B cell (primary cell): ENCODE data around the gene CCDC107. TPM values are rescaled to one million over a fixed set of nuclear protein-coding genes. Genes with fewer than 3 reads are reported as not detected.

Source experiments
- ATAC-seq: fragments of 200-7000 bp; cut with Tn5 transposase; one replicate; pipeline ENCODE4 v1.10.0; 2021; ENCODE audit warnings: low read depth, mild to moderate bottlenecking, moderate number of reproducible peaks, moderate library complexity
- CTCF ChIA-PET: fragments of 350-600 bp; sonication (Branson Sonifier 250); formaldehyde crosslinking; loops from one replicate; lab custom pipeline; 2021; ENCODE audit warnings: antibody characterized with exemption, inconsistent platforms; lab: Charles Lee
- POLR2A ChIA-PET: fragments of 350-600 bp; sonication (Branson Sonifier 250); formaldehyde crosslinking; loops from one replicate; lab custom pipeline; 2021; ENCODE audit warnings: antibody characterized with exemption; lab: Charles Lee
- DNase-seq: peaks from one replicate; pipeline ENCODE4 v3.0.0; 2013
- H2AFZ ChIP-seq: 2 replicates; pipeline ENCODE4 v1.6.1; 2012; ENCODE audit warnings: mild to moderate bottlenecking, low read depth, low read length; ENCODE audit not compliant: insufficient read depth, poor library complexity, severe bottlenecking
- H3K27ac ChIP-seq, 2 donors: 1 replicate in 1 of 2; 2 replicates in 1 of 2; pipeline ENCODE4 v1.5.1; 2012 to 2013; ENCODE audit warnings: low read length in 2 of 2, mild to moderate bottlenecking in 2 of 2, moderate library complexity in 1 of 2
- H3K27me3 ChIP-seq, 4 experiments: fragments of 200-600 bp in 1 of 4; sonication (generic) in 1 of 4; replicated peaks in 1 of 4; 1 replicate in 2 of 4; 2 replicates in 2 of 4; pipeline versions ENCODE4 v1.6.1 to v1.7.0; 2013 to 2016; ENCODE audit warnings: low read length in 3 of 4, mild to moderate bottlenecking in 2 of 4, mixed read lengths in 1 of 4, moderate library complexity in 1 of 4; ENCODE audit not compliant: insufficient read depth in 4 of 4, control insufficient read depth in 3 of 4; ENCODE audit errors: control extremely low read depth in 1 of 4
- H3K36me3 ChIP-seq, 2 experiments: replicated peaks in 1 of 2; 1 replicate in 1 of 2; 2 replicates in 1 of 2; pipeline versions ENCODE4 v1.6.1 to v1.7.1; 2013; ENCODE audit warnings: low read length in 1 of 2; ENCODE audit not compliant: insufficient read depth in 2 of 2, control insufficient read depth in 1 of 2; ENCODE audit errors: control extremely low read depth in 1 of 2, extremely low read depth in 1 of 2
- H3K4me1 ChIP-seq, 2 donors: fragments of 200-600 bp in 1 of 2; sonication (generic) in 1 of 2; 1 replicate in 1 of 2; 2 replicates in 1 of 2; pipeline versions ENCODE4 v1.5.1 to v1.6.1; 2013 to 2017; ENCODE audit warnings: low read length in 2 of 2; ENCODE audit not compliant: control insufficient read depth in 2 of 2, insufficient read depth in 2 of 2
- H3K4me2 ChIP-seq: replicated peaks from 2 replicates; pipeline ENCODE3; 2012; ENCODE audit warnings: mild to moderate bottlenecking, low read depth, low read length; ENCODE audit not compliant: poor library complexity, severe bottlenecking
- H3K4me3 ChIP-seq, 5 experiments: fragments of 200-600 bp in 1 of 5; sonication (generic) in 1 of 5; 1 replicate in 3 of 5; 2 replicates in 2 of 5; pipeline versions ENCODE4 v1.5.1 to v1.7.0; 2011 to 2016; ENCODE audit warnings: low read length in 4 of 5, mild to moderate bottlenecking in 4 of 5, low read depth in 2 of 5, control low read depth in 1 of 5, moderate library complexity in 1 of 5; ENCODE audit not compliant: insufficient read depth in 1 of 5; ENCODE audit errors: control extremely low read depth in 1 of 5, extremely low read depth in 1 of 5
- H3K79me2 ChIP-seq: fragments of 200-600 bp; sonication (generic); one replicate; pipeline ENCODE4 v1.6.0; 2016; ENCODE audit warnings: low read length; ENCODE audit not compliant: control insufficient read depth, insufficient read depth
- H3K9ac ChIP-seq: fragments of 200-600 bp; sonication (generic); 2 replicates; pipeline ENCODE4 v1.6.1; 2017; ENCODE audit warnings: mild to moderate bottlenecking, low read length, moderate library complexity
- H3K9me3 ChIP-seq, 3 donors: one replicate each; pipeline versions ENCODE4 v1.6.1 to v1.7.1; 2013; ENCODE audit warnings: low read length in 2 of 3; ENCODE audit not compliant: control insufficient read depth in 2 of 3, insufficient read depth in 1 of 3; ENCODE audit errors: control extremely low read depth in 1 of 3
- H4K20me1 ChIP-seq: 2 replicates; pipeline ENCODE4 v1.6.0; 2012; ENCODE audit warnings: mild to moderate bottlenecking, low read length; ENCODE audit not compliant: insufficient read depth, control insufficient read depth, poor library complexity, severe bottlenecking
- H3K27ac Mint-ChIP-seq: one replicate; pipeline ENCODE4 v1.8.0; 2021; ENCODE audit warnings: mixed read lengths
- H3K27me3 Mint-ChIP-seq: one replicate; pipeline ENCODE4 v1.8.0; 2021; ENCODE audit warnings: mixed read lengths
- H3K4me1 Mint-ChIP-seq: one replicate; pipeline ENCODE4 v1.8.0; 2021; ENCODE audit warnings: mixed read lengths
- H3K4me3 Mint-ChIP-seq: one replicate; pipeline ENCODE4 v1.8.0; 2021; ENCODE audit warnings: mixed read lengths
- H3K9me3 Mint-ChIP-seq: one replicate; pipeline ENCODE4 v1.8.0; 2022; ENCODE audit warnings: mixed read lengths; ENCODE audit not compliant: insufficient read depth
- EZH2 ChIP-seq: IDR thresholded peaks from 2 replicates; pipeline ENCODE4 v1.6.1; 2012; ENCODE audit warnings: borderline replicate concordance, low read depth, mild to moderate bottlenecking, moderate library complexity, low read length; ENCODE audit not compliant: insufficient read depth, poor library complexity, severe bottlenecking
- WGBS: methylation state at CpG from one replicate; pipeline ENCODE4 v1.1.5; 2013; ENCODE audit warnings: missing lambda C conversion rate; ENCODE audit not compliant: insufficient coverage; 5-methylcytosine and 5-hydroxymethylcytosine counted together
- intact Hi-C: fragments of 100-400 bp; cut with micrococcal nuclease; formaldehyde crosslinking; loops from one replicate; pipeline ENCODE4 v1.10.0; 2022
- polyA plus RNA-seq: library from polyadenylated mRNA; depleted of rRNA; stranded (reverse); fragments of >200 nt; gene quantifications from 2 replicates; pipeline ENCODE4 v1.2.3, GENCODE V29; 2012
- total RNA-seq, 2 donors: library from RNA; stranded (reverse); fragments of 120-200 nt in 1 of 2; gene quantifications; 1 replicate in 1 of 2; 2 replicates in 1 of 2; pipeline versions ENCODE4 v1.2.3 to v1.2.4, GENCODE V29; 2013 to 2022
- TF ChIP-seq, protein P1 (sequence below): fragments of 200-600 bp; IDR thresholded peaks from one replicate; pipeline ENCODE4 v1.8.0; 2022; ENCODE audit warnings: antibody characterized with exemption, mild to moderate bottlenecking

The CCDC107 gene
- total and polyA plus RNA-seq, 2 donors (not counting 1 experiment from before 2014, with no cell fraction given), result 22.5 to 33.8 TPM

DNA sequence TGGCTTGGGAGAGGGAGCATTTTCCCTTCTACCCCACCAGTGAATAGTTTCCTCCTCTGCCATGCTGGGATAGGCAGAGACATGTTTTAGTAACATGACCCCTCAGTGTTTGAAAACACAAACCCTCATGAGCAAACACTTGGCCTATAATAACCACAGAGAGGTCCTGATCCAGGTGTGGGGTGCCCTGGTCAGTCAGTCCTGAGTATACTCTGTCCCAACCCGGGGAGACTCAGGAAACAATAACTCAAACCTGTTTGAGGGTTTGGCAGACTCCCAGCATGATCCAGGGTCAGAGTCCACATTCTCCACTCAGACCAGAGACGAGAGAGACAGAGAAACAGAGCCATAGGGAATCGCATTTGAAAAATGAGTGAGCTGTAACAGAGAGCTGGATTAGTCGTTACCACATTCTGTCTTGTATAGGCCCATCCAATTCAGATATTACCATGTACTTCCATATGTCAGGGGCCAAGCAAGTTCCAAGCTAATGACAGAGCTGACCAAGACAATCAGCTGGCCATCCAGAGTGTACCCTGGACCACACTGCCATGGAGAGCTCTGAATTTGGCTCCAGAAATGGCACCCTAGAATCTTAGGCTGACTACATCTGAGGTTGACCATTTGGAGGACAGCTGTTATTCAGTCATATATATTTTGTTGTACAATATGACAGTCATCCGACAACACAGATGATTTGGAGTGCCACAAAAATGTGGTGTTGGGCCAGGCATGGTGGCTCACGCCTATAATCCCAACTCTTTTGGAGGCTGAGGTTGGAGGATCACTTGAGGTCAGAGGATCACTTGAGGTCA is 11.4 kb downstream of the CCDC107 start:
- ATAC-seq (no peak), DNase-seq (no peak)
- no peak overlapping the region for H3K4me3 Mint-ChIP-seq
- H3K27me3 Mint-ChIP-seq, result peaks cover 3% of the 10 kb centered on the region
- TF ChIP-seq, protein P1, sequence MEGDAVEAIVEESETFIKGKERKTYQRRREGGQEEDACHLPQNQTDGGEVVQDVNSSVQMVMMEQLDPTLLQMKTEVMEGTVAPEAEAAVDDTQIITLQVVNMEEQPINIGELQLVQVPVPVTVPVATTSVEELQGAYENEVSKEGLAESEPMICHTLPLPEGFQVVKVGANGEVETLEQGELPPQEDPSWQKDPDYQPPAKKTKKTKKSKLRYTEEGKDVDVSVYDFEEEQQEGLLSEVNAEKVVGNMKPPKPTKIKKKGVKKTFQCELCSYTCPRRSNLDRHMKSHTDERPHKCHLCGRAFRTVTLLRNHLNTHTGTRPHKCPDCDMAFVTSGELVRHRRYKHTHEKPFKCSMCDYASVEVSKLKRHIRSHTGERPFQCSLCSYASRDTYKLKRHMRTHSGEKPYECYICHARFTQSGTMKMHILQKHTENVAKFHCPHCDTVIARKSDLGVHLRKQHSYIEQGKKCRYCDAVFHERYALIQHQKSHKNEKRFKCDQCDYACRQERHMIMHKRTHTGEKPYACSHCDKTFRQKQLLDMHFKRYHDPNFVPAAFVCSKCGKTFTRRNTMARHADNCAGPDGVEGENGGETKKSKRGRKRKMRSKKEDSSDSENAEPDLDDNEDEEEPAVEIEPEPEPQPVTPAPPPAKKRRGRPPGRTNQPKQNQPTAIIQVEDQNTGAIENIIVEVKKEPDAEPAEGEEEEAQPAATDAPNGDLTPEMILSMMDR, result no peak
- no peak for TF ChIP-seq EZH2
- ChIA-PET POLR2A (interaction anchor here (1.0 kb wide), 1 partner anchor 11 kb away, joined by 3 read pairs; no protein-coding TSS in a partner anchor), CTCF (interaction anchor here (0.6 to 1.4 kb wide), 8 partner anchors 9 to 172 kb away, joined by 3 to 7 read pairs (median 4); partner anchors contain the start of genes CCDC107 and RMRP)
- H3K27ac ChIP-seq, result no peak overlapping the region
- H3K27ac Mint-ChIP-seq, result no peak overlapping the region
- no peaks in the 10 kb centered on the region for H3K79me2 ChIP-seq
- H3K9me3 Mint-ChIP-seq, result no peaks in the 10 kb centered on the region
- no peak overlapping the region for H3K4me2 ChIP-seq
- H3K36me3 ChIP-seq, result no peaks in the 10 kb centered on the region
- intact Hi-C loops, result no loop called here
- H3K27me3 ChIP-seq, result no peaks in the 10 kb centered on the region
- no peak overlapping the region for H2AFZ ChIP-seq
- no peaks in the 10 kb centered on the region for H4K20me1 ChIP-seq
- H3K9me3 ChIP-seq, result no peaks in the 10 kb centered on the region
- no peak overlapping the region for H3K9ac ChIP-seq
- 86% methylated on average over 4 of the region's 6 CpGs for WGBS
- peaks cover 18 to 23% of the 10 kb centered on the region in 2 donors for H3K4me1 ChIP-seq
- no peak overlapping the region for H3K4me3 ChIP-seq
- H3K4me1 Mint-ChIP-seq, result peaks cover 25% of the 10 kb centered on the region
